Brain microvascular endothelial cell (primary cell): ENCODE results near the gene C14orf180.

Experiments
- DNase-seq: peaks from one replicate; pipeline ENCODE4 v3.0.0-alpha.2; 2020
- H3K27ac ChIP-seq: fragments of 250-450 bp; sonication (Bioruptor Pico); 2 replicates; pipeline ENCODE4 v1.5.1; 2020; ENCODE audit warnings: mild to moderate bottlenecking, moderate library complexity
- H3K27me3 ChIP-seq: fragments of 250-450 bp; sonication (Bioruptor Pico); replicated peaks from 2 replicates; pipeline ENCODE4 v1.5.1; 2020; ENCODE audit warnings: mild to moderate bottlenecking
- H3K36me3 ChIP-seq: fragments of 250-450 bp; sonication (Bioruptor Pico); replicated peaks from 2 replicates; pipeline ENCODE4 v1.5.1; 2020; ENCODE audit warnings: mild to moderate bottlenecking
- H3K4me3 ChIP-seq: 2 replicates; pipeline ENCODE4 v1.5.1; 2011; ENCODE audit warnings: low read depth, mild to moderate bottlenecking, control low read depth, low read length, moderate library complexity
- in situ Hi-C: cut with HindIII; loops from 2 replicates; pipeline ENCODE4 v1.10.0; 2017; ENCODE audit warnings: low sequenced_read_pairs, low pct_ligation_motif_present
- TF ChIP-seq, protein P1 (sequence below): IDR thresholded peaks from 2 replicates; pipeline ENCODE4 v1.5.1; 2011; ENCODE audit warnings: low read depth, mild to moderate bottlenecking, moderate library complexity, low read length, control low read depth, inconsistent platforms; ENCODE audit errors: missing control alignments

Gene C14orf180

GRCh38 chr14:104591031-104591430 lies 11.5 kb downstream of the C14orf180 start:
- Histone ChIP-seq H3K27me3 (no peaks in the 10 kb centered on the region), H3K27ac (no peak overlapping the region), H3K36me3 (no peaks in the 10 kb centered on the region), H3K4me3 (no peak overlapping the region)
- in situ Hi-C loops: no loop called here
- no peak for DNase-seq
- TF ChIP-seq, protein P1, sequence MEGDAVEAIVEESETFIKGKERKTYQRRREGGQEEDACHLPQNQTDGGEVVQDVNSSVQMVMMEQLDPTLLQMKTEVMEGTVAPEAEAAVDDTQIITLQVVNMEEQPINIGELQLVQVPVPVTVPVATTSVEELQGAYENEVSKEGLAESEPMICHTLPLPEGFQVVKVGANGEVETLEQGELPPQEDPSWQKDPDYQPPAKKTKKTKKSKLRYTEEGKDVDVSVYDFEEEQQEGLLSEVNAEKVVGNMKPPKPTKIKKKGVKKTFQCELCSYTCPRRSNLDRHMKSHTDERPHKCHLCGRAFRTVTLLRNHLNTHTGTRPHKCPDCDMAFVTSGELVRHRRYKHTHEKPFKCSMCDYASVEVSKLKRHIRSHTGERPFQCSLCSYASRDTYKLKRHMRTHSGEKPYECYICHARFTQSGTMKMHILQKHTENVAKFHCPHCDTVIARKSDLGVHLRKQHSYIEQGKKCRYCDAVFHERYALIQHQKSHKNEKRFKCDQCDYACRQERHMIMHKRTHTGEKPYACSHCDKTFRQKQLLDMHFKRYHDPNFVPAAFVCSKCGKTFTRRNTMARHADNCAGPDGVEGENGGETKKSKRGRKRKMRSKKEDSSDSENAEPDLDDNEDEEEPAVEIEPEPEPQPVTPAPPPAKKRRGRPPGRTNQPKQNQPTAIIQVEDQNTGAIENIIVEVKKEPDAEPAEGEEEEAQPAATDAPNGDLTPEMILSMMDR: no peak

DNA sequence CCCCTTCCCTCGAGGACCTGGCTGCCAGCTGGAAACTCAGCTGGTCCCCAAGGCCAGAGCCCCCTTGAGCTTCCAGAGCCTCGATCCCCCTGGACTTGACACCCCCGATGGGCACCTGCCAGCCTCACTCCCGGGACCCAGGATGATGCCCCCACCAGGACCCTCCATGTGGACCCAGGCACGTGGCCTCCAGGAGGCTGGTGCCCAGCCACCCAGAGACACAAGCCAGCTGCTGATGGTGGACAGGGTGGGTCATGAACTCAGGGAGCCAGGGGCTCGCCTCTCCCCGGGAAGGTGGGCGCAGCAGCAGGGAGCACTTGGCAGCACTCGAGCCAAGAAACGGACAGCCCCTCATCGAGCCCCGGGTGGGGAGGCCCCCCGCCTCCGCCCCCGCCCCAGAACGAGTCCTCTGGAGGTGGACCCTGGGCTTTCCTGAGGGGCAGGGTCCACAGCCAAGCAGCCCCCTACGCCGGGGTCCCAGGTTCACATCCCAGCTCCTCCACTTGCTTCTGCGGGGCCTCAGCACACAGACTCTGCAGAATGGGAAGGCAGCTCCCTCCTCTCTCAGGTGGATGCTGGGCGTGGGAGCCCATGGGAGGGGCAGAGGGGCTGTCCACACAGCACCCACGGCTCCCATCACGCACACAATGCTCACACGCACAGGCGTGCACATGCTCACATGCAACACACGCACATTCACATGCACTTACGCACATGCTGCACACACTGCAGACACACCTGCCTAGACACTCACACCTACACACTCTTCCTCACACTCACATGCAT lies 12.1 kb downstream of the C14orf180 start:
- no peaks in the 10 kb centered on the region for H3K27me3 ChIP-seq
- TF ChIP-seq, protein P1: no peak
- in situ Hi-C loops: no loop called here
- H3K4me3 ChIP-seq: no peak overlapping the region
- H3K27ac ChIP-seq: no peak overlapping the region
- H3K36me3 ChIP-seq: no peaks in the 10 kb centered on the region
- DNase-seq: no peak

GRCh38 chr14:104592292-104592672 lies 12.7 kb downstream of the C14orf180 start:
- no peaks in the 10 kb centered on the region for H3K36me3 ChIP-seq
- no peak for DNase-seq
- H3K27ac ChIP-seq: no peak overlapping the region
- TF ChIP-seq, protein P1: no peak
- H3K27me3 ChIP-seq: no peaks in the 10 kb centered on the region
- in situ Hi-C loops: no loop called here
- no peak overlapping the region for H3K4me3 ChIP-seq

GRCh38 chr14:104592785-104593184 lies 13.2 kb downstream of the C14orf180 start:
- TF ChIP-seq, protein P1: no peak
- Histone ChIP-seq H3K4me3 (no peak overlapping the region), H3K36me3 (no peaks in the 10 kb centered on the region), H3K27me3 (no peaks in the 10 kb centered on the region), H3K27ac (no peak overlapping the region)
- DNase-seq: no peak
- in situ Hi-C loops: no loop called here

- in situ Hi-C loops: no loop called here
- TF ChIP-seq, protein P1: no peak
- H3K27ac ChIP-seq: no peak overlapping the region
- DNase-seq: no peak
- H3K27me3 ChIP-seq: no peaks in the 10 kb centered on the region
- no peaks in the 10 kb centered on the region for H3K36me3 ChIP-seq
- no peak overlapping the region for H3K4me3 ChIP-seq
Measured at GRCh38 chr14:104593241-104593701, 13.7 kb downstream of the C14orf180 start.
